HFFc6 (cell line): ENCODE results near the gene CLEC11A. TPM values are rescaled to one million over a fixed set of nuclear protein-coding genes. Genes with fewer than 3 reads are reported as not detected.
"Not testable (repeated sequence)": the region's sequence is repeated elsewhere in the genome, so short reads cannot be mapped to it uniquely, and the experiment has no call there.

ENCODE experiments used
- DNase-seq: peaks from one replicate; pipeline ENCODE4 v3.0.0-alpha.2; 2018
- H3K27ac Mint-ChIP-seq: 2 replicates; pipeline ENCODE4 v1.8.0; 2020; ENCODE audit warnings: mild to moderate bottlenecking, mixed read lengths
- H3K27me3 Mint-ChIP-seq: 2 replicates; pipeline ENCODE4 v1.8.0; 2021; ENCODE audit warnings: mild to moderate bottlenecking, moderate library complexity, mixed read lengths; ENCODE audit not compliant: insufficient read depth
- H3K36me3 Mint-ChIP-seq: 2 replicates; pipeline ENCODE4 v1.8.0; 2021; ENCODE audit warnings: low read depth, mixed read lengths
- H3K4me1 Mint-ChIP-seq: 2 replicates; pipeline ENCODE4 v1.8.0; 2020; ENCODE audit warnings: low read depth, mixed read lengths
- H3K4me3 Mint-ChIP-seq: 2 replicates; pipeline ENCODE4 v1.8.0; 2020; ENCODE audit warnings: mild to moderate bottlenecking, moderate library complexity, mixed read lengths
- H3K9me3 Mint-ChIP-seq: 2 replicates; pipeline ENCODE4 v1.8.0; 2020; ENCODE audit warnings: mild to moderate bottlenecking, mixed read lengths
- total RNA-seq, 6 experiments: library from RNA; stranded (reverse); fragmentation: NEBNext Ultra II Directional; extraction: Animal tissue kit (Norgen Biotek cat#: 25700); gene quantifications; 2 replicates in 1 of 6; 3 replicates in 5 of 6; pipeline ENCODE4 v1.2.3, GENCODE V29; 2021
- TF ChIP-seq, protein P1 (sequence below): fragments of 200-600 bp; sonication (generic); IDR thresholded peaks from 2 replicates; pipeline ENCODE4 v1.5.0; 2021; ENCODE audit warnings: antibody characterized with exemption, mild to moderate bottlenecking

Gene CLEC11A
- total RNA-seq, 6 experiments from 2014 or later = 140 to 182 (median 164) TPM

DNA sequence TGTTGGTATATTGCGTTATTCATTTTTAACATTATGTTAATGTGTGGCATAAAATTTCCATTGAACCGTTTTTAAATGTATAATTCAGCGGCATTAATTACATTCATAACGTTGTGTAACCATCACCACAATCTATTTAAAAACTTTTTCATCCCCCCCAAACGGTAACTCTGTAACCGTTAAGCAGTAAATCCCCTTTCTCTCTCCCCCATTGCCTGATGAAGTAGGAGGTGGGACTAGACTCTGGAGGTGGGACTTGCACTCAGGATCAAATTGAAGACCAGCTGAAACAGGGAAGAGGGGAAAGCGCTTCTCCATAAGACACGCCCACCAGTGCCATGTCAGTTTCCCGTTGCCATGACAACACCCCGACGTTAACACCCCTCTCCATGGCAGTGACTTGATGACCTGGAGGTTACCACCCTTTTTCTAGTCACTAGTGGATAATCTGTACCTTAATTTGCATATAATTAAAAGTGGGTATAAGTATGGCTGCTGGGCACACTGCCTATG is 16.8 kb downstream of the CLEC11A start:
- H3K27ac Mint-ChIP-seq = no peak overlapping the region
- no peaks in the 10 kb centered on the region for H3K36me3 Mint-ChIP-seq
- no peaks in the 10 kb centered on the region for H3K4me1 Mint-ChIP-seq

DNA sequence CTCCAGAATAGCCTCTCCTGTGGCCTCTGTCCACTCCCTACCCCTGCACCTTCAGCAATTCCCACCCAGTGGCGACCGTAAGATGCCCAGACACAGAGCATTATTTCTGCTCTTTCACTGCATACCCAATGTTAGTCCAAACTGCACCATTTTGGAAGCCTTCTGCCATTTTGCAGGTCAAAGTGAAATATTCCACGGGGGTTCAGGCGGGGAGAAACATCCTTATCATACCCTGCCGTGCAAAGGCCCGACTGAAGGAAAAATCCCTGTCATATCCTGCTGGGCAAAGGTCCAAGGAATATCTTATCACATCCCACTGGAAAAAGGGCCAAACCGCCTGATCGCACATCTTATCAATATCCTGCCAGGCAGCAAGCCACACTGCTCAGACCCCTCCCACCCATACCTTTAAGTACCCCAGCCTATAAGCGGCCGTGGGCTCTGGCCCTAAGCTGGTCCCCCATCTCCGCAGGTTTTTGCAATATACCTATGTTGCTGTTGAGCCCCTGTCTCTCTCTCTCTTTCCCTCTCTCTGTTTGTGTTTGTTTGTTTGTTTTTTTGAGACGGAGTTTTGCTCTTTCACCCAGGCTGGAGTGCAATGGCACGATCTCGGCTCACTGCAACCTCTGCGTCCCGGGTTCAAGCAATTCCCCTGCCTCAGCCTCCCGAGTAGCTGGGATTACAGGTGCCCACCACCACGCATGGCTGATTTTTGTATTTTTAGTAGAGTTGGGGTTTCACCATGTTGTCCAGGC is 18.2 kb downstream of the CLEC11A start:
- Mint-ChIP-seq H3K27ac (no peak overlapping the region), H3K9me3 (no peaks in the 10 kb centered on the region), H3K4me1 (no peaks in the 10 kb centered on the region), H3K4me3 (no peak overlapping the region), H3K36me3 (no peaks in the 10 kb centered on the region), H3K27me3 (peaks cover 40% of the 10 kb centered on the region)
- TF ChIP-seq, protein P1, sequence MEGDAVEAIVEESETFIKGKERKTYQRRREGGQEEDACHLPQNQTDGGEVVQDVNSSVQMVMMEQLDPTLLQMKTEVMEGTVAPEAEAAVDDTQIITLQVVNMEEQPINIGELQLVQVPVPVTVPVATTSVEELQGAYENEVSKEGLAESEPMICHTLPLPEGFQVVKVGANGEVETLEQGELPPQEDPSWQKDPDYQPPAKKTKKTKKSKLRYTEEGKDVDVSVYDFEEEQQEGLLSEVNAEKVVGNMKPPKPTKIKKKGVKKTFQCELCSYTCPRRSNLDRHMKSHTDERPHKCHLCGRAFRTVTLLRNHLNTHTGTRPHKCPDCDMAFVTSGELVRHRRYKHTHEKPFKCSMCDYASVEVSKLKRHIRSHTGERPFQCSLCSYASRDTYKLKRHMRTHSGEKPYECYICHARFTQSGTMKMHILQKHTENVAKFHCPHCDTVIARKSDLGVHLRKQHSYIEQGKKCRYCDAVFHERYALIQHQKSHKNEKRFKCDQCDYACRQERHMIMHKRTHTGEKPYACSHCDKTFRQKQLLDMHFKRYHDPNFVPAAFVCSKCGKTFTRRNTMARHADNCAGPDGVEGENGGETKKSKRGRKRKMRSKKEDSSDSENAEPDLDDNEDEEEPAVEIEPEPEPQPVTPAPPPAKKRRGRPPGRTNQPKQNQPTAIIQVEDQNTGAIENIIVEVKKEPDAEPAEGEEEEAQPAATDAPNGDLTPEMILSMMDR = no peak
- no peak for DNase-seq

More for the DNA sequence above, 16.8 kb downstream of the CLEC11A start:
- no peak for DNase-seq
- TF ChIP-seq, protein P1 = no peak
- Mint-ChIP-seq H3K27me3 (peaks cover 42% of the 10 kb centered on the region), H3K4me3 (no peak overlapping the region), H3K9me3 (no peaks in the 10 kb centered on the region)

GRCh38 chr19:50743537-50743936 is 20.4 kb downstream of the CLEC11A start:
- Mint-ChIP-seq H3K9me3 (no peaks in the 10 kb centered on the region), H3K36me3 (no peaks in the 10 kb centered on the region), H3K4me1 (no peaks in the 10 kb centered on the region), H3K27ac (no peak overlapping the region), H3K27me3 (peaks cover 32% of the 10 kb centered on the region), H3K4me3 (no peak overlapping the region)
- TF ChIP-seq, protein P1 = no peak
- DNase-seq = no peak

- H3K36me3 Mint-ChIP-seq = no peaks in the 10 kb centered on the region
- no peak overlapping the region for H3K4me3 Mint-ChIP-seq
- DNase-seq = no peak
- no peaks in the 10 kb centered on the region for H3K4me1 Mint-ChIP-seq
- no peaks in the 10 kb centered on the region for H3K9me3 Mint-ChIP-seq
- peaks cover 21% of the 10 kb centered on the region for H3K27me3 Mint-ChIP-seq
- TF ChIP-seq, protein P1 = no peak
- no peak overlapping the region for H3K27ac Mint-ChIP-seq
These were observed 22.1 kb downstream of the CLEC11A start for GRCh38 chr19:50745221-50745620.

DNA sequence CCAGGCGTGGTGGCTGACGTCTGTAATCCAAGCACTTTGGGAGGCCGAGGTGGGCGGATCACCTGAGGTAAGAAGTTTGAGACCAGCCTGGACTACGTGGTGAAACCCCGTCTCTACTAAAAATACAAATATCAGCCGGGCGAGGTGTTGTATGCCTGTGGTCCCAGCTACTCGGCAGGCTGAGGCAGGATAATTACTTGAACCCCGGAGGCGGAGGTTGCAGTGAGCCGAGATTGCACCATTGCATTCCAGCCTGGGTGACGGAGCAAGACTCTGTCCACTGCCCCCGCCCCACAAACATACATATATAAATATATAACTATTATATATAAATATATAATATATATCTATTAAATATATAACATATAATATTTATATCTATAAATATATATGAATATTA is 24.0 kb downstream of the CLEC11A start:
- H3K4me3 Mint-ChIP-seq, DNase-seq, H3K27ac Mint-ChIP-seq, H3K4me1 Mint-ChIP-seq, H3K9me3 Mint-ChIP-seq, H3K36me3 Mint-ChIP-seq: not testable (repeated sequence)
- peaks cover 18% of the 10 kb centered on the region for H3K27me3 Mint-ChIP-seq

DNA sequence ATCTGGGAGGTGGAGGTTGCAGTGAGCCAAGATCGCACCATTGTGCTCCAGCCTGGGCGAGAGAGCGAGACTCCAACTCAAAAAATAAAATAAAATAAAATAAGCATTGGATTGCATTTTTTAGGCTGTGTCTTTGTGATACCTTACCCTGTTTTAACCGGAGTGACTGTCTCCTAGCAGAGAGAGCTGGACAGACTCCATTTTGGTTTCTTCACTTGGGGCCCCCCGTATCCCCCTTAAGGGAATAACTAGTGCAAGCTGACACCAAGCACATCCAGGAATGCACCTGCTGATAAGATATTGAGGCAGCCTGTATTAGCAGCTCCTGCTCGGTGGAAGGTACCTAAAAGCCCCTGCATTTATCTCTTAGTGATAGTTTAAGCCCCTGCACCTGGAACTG is 26.3 kb downstream of the CLEC11A start:
- H3K27ac Mint-ChIP-seq = no peak overlapping the region
- H3K36me3 Mint-ChIP-seq = no peaks in the 10 kb centered on the region
- TF ChIP-seq, protein P1 = no peak
- H3K4me1 Mint-ChIP-seq = no peaks in the 10 kb centered on the region
- no peaks in the 10 kb centered on the region for H3K9me3 Mint-ChIP-seq
- H3K4me3 Mint-ChIP-seq = no peak overlapping the region
- peaks cover 25% of the 10 kb centered on the region for H3K27me3 Mint-ChIP-seq
- DNase-seq = no peak
